Fibroblast of skin of left quadriceps (primary cell): Measurements from ENCODE around the gene TMEM41B.

Experiments used
- DNase-seq, 2 experiments: peaks; one replicate each; pipeline ENCODE4 v3.0.0-alpha.2; 2013; ENCODE audit warnings: low read depth in 2 of 2

The TMEM41B gene

DNA sequence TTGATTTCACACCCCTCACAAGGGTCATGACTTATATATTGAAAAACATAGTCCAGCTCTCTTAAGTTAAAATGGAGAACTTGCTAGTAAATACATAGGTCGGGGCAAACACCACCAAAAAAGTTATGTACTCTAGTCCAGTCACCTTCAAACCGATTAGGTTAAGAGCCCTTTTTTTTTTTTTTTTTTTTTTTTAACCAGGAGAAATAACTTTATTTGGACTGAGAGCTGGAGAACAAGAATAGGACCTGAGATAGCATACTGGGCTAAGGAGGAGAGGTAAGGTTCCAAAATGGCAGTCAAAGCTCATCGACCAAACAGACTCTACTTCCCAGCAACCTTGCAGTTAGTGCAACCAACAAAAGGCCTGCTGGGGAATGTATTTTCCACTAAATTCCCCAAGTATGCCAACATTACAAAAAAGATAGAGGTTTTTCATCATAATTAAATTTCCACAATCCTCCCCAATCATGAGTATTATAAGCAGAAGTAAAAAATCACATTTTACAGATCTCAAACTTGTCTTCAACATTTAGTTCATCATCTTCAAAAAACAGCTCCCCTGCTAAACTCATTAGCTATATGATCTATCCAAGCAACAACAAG lies 3.8 kb downstream of the TMEM41B start:
- DNase-seq: no peak

DNA sequence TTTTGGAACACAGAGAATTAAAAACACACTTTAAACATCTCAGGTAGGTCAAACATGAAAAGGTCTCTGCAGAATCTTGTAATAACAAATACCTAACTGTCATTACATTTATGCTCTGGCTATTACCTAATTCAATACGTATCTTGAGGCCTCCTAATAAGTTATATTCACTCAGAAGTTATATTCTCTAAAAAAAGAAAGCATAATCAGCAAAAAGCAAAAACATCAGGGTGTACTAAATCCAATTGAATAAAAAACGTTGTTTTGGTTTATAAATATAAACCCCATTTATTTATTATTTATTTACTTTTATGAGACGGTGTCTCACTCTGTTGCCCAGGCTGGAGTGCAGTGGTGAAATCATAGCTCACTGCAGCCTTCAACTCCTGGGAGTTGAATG lies 10.2 kb downstream of the TMEM41B start:
- no peak for DNase-seq

DNA sequence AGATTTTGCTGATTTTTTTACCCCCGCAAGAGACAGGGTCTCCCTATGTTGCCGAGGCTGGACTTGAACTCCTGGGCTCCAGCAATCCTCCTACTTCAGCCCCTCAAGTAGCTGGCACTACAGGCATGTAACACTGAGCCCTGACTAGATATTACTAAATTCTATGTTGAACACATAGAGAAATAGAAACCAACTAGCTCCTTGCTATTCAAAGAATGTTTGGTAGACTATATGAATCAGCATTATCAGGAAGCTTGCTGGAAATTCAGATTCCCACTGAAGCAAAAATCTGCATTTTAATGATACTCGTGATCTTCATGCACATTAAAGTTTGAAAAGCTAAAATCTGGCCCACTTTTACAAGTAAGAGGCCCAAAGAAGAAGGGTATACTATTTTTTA lies 11.9 kb downstream of the TMEM41B start:
- DNase-seq: no peak

DNA sequence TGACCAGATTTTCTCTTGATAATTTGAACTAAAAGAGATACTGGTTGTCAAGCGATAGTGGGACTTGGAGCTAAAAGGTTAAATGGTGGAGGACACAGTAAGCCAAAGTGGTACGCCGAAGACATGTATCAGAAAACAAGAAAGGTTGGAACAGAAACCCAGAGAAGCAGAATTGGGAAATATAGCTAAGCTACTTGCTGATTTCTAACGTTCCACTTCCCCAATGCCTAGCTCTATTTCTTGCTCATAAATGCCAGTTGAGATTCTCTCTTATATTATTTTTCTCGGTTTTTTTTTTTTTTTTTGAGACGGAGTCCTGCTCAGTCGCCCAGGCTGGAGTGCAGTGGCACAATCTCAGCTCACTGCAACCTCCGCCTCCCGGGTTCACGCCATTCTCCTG lies 12.7 kb downstream of the TMEM41B start:
- no peak for DNase-seq

DNA sequence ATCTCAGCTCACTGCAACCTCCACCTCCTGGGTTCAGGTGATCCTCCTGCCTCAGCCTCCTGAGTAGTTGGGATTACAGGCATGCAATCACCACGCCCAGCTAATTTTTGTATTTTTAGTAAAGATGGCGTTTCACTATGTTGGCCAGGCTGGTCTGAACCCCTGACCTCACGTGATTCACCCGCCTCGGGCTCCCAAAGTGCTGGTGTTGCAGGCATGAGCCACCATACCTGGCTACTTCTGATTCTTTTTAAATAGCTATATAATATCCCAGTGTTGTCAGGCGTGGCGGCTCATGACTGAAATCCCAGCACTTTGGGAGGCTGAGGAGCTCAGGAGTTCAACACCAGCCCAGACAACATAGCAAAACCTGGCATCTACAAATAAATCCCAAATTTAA lies 20.7 kb downstream of the TMEM41B start:
- no peak for DNase-seq

DNA sequence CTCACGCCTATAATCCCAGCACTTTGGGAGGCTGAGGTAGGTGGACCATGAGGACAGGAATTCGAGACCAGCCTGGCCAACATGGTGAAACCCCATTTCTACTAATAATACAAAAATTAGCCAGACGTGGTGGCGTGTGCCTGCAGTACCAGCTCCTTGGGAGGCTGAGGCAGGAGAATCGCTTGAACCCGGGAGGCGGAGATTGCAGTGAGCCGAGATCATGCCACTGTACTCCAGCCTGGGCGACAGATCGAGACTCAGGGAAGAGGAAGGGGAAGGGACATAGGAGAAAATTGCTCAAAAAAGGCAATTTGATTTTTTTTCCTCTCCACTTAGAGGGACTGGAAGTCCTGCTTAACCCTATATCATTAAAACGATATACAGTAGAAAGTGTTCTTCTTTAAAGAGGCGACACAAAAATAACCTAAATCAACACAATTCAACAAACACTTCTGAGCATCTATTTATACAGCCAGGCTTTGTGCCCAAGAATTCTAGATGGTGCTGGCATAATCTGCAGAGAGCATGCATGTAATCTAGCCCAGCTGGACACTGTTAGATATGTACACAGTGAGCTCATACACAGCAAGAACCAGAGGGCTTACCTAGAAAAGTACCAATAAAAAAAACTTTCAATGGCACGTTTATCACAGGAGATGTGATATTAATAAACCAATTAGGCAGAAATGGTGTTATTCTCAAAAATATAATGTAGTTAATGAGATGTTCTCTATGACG lies 28.4 kb downstream of the TMEM41B start:
- no peak for DNase-seq

DNA sequence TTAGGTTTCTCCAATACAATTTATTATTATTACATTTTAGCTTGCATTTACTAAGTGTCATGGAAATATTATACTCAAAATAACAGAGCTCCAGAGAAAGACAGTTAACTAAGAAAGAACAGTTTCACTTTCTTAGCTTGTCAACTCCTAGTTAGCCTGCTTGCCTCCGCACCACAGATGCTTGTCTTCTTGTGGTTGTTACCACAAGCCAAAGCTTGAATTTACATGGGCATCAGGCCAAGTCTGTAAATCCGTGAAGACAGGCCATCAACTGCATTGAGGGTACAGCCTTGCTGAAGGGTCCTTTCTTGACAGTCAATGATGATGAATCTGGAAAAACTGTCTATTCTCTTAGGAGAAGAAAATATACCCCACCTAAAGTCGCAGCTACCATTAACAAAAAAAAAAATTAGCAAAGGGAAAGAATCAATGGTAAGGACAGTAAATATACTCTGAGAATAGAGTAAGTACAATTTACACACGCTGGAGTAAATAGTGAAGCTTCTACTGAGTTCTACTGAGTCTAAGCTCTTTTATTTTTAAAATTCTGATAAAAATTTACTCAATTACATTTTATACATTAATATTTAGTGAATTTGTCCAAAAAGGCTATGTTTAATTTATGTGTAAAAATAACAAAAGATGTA lies 33.6 kb downstream of the TMEM41B start:
- peak; percentile 57 to 59 for DNase-seq

DNA sequence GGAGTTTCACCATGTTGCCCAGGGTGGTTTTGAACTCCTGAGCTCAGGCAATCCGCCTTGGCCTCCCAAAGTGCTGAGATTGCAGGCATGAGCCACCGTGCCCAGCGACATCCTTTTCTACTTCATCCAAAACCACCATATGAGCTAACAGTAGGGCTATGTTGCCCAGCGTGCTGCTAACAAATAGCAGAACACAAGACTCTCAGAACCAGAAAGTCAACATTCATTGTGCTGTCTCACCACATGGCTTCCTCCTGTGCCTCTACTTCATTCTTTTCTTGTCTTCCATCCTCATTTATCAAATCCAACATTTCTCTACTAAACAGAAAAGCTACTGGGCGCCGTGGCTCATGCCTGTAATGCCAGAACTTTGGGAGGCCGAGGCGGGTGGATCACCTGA lies 37.2 kb downstream of the TMEM41B start:
- no peak for DNase-seq

DNA sequence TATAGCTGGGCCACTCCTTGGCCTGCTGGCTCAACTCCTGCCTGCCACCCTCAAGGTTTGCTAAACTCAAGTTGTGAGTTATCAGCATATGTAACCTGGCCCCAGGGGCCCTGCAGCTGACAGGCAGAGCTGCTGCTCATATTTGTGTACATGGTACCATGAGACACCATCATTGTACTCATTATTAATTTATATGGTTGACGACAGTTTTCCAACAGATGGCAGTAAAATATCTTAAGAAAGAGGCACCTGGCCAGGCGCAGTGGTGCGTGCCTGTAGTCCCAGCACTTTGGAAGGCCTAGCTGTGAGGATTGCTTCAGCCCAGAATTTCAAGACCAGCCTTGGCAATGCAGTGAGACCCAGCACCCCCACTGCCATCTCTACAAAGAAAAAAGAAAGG lies 37.8 kb downstream of the TMEM41B start:
- DNase-seq: no peak

DNA sequence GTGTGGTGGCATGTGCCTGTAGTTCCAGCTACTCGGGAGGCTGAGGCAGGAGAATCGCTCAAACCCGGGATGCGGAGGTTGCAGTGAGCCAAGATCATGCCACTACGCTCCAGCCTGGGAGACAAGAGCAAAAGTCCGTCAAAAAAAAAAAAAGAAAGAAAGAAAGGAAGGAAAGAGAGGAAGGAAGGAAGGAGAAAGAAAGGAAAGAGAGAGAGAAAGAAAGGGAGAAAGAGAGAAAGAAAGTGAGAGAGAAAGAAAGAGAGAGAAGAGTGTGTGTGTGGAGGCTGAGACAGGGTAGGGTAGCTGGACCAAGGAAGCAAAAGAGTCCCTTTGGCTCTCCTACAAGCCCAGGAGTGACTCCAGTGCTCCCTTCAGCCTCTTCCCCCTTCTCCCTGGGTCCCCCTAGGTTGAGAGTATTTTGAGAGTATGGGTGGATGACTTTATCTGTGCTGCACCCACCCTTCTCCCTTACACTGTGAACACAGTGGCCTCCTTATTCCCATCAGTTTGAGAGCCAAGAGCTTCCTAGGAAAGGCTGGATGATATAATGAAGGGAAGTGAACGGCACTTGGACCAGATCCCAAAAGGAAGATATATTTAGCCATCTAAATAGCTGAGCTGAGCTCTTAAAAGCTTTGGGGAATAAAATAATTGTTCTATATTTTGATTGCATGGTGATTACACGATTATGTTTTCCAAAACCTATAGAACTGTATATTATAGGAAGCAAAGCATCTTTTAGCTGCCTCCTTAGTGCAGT lies 39.7 kb downstream of the TMEM41B start:
- DNase-seq: no peak

DNA sequence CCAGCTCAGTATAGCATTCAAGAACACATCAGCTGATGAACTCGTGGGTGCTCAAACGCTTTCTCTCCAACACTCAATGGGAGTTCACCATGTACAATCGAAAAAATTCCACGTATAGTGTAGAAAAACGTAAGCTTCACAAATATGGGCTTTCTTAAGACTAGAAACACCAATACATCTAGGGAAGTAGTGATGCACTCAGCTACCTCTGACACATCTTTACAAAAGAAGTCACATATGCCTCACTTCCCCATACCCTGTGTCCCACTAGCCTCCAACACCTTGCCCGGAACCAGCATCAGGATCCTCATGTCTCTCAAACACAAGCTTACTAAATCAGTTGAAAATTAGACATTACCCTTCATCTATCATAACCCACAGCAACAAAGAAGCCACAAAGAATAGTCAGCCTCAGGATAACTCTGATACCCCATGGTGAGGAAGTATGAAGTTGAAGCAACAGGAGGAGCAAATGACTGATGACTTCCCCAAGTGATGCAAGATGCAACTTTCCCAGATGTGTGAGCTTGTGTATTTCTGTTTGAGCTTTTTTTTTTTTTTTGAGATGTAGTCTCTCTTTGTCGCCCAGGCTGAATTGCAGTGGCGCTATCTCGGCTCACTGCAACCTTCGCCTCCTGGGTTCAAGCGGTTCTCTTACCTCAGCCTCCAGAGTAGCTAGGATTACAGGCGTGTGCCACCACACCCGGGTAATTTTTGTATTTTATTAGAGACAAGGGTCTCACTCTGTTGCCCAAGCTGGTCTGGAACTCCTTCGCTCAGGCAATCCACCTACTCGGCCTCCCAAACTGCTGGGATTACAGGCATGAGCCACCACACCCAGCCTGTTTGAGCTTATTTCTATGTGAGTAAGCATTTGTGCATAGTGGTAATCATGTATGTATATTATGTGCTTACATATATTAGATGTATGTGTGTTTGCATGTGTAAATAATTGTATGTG lies 40.7 kb downstream of the TMEM41B start:
- peak; percentile 72 for DNase-seq

DNA sequence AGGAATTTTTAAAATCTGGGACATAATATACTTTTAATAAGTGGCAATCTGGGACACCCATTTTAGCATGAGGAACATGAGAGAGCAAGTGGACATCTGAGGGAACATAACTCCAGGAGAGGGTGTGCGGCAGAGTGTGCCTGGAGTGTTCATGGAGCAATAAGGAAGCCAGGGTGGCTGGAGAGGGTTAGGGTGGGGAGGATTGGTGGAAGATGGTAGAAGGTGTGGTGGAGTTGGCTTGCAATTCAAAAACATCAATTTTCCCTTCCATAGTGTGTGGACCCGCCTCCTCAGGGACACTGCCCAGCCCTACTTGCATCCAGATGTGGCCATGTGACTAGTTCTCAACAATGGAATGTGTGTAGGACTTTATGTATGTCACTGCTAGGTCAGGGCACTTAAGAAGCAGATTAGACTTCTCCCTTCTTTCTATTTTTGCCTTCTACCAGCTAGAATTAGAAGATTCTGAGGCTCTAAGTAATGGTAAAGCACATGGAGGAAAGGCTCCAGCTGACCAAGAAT lies 44.8 kb downstream of the TMEM41B start:
- no peak for DNase-seq

DNA sequence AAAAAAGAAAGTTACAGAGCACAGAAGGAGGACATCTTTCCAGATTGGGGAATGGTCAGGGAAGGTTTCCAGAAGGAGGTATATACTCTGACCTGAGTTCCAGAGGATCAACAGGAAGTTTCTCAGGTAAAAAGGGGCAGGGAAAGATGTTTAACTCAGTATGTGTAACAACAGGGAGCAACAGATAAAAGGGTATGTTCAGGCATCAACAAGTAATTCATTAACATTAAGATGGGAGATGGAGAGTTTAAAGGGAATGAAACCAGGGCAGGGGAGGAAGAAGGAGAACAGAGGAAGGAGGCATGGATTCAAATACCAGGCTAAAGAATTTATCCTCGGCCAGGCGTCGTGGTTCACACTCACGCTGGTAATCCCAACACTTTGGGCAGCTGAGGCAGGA lies 46.7 kb downstream of the TMEM41B start:
- DNase-seq: no peak

DNA sequence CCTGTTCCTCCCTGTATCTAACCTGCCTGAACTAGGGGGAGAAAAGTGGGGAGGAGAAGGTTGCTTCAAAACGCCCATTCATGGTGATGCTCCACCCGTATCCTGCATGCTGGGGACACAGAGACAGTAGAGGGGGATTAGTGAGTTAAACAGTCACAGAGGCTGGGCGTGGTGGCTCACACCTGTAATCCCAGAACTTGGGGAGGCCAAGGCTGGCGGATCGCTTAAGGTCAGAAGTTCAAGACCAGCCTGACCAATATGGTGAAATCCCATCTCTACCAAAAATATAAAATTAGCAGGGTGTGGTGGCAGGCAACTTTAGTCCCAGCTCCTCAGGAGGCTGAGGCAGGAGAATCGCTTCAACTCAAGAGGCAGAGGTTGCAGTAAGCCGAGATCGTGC lies 47.5 kb downstream of the TMEM41B start:
- DNase-seq: no peak

DNA sequence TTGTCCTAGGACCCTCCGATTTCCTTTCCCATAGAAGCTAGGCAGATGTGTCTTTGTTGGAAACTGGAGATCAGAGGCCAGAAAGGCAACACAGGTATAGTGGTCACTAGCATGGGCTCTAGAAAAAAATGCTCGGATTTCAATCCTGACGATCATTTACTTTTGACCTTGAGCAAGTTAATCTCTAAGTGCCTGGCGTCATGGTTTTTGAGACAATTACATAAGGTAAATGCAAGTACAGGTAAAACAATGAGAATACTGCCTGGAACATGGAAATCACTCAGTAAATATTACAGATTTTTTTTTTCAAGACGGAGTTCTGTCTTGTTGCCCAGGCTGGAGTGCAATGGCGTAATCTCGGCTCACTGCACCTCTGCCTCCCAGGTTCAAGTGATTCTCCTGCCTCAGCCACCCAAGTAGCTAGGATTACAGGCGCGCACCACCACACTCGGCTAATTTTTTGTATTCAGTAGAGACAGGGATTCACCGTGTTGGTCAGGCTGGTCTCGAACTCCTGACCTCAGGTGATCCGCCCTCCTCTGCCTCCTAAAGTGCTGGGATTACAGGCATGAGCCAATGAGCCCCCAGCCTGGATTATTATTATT lies 48.2 kb downstream of the TMEM41B start:
- DNase-seq: no peak

DNA sequence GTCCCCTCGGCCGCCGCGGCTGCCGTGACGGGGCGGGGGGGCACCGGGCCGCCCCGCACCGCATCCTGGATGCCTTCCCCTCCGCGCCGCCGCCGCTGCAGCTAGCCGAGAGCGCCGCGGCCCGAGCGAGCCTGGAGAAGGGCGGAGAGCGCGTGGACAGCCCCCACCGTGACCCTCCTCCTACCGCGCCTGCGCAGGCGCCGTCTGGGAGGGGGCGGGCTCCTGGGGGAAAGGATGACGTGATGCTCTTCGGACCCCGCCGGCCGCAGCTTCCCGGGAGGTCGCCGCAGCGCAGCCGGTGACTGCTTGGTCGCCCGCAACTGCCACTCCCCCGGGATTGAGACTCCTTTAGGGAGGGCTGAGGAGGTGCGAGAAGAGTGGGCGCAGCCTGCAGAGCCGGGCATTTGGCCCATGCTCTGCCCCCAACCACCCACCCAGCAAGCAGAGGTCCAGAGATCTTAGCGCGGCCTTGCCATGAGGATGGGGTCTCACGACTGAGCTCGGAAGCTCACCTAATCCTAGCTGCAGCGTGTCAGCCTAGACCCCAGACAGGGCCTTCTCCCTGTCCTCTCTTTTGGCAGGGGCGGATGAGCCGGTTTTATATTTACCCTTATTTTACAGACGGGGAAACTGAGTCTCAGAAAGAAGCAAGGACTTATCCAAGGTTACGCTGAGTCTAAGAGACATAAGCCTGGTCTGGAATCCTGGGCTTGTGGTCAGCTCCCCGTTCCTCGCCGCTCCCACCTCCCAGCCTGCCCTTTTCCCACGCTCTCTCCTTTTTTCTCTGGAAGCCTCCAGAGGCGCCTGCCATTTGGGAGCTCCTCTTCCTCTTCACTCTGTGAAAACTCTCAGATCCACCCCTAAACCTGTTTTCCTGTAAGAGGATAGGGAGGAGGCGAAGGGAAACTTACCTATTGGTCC lies 48.9 kb downstream of the TMEM41B start, which contains the start of gene DENND5A:
TSS of gene DENND5A (minus strand) at position 140 of the 921 bp plus-strand sequence. CDS start 281 bp downstream, outside the sequence.
- peak; percentile 64 to 70 for DNase-seq

DNA sequence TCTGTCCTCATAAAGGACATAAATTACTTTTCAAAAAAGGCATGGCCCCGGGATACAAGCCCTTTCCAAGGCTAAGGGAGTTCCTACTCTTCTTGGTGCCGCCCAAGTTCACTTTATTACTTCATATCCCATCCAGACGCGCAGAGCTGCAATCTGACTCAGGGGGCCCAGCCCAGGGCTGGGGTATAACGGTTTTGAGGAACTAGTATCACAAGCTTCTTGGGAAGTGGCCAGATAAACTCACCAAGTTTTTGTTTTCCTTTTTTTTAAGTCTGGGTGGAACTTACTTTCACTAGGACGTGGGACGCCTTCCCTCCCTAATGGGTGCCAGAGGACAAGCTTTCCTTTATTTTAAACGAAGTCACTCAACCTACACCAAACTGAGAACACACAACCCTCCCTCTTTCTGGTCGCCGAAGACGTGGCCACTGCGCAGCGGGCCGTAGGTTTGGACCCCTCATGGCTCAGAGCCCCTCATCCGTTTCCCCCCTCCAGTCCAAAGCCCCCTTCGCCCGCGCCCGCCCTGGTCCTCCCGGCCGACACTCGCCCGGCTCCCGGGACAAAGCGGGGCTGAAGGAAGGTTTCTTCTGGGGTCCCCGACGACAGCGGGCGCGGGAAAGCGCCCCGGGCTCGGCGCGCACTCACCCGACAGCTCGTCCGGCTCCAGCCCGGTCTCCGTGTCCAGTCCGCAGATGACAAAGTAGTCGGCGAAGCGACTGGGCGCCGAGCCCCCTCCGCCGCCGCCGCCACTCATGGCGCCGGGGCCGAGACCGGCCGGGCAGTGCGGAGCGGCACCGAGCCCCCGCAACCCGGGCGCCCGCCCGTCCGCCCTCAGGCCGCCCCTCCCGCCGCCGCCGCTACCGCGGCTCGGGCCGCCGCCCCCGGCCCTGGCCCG lies 49.8 kb downstream of the TMEM41B start:
- peak; percentile 64 to 68 for DNase-seq

DNA sequence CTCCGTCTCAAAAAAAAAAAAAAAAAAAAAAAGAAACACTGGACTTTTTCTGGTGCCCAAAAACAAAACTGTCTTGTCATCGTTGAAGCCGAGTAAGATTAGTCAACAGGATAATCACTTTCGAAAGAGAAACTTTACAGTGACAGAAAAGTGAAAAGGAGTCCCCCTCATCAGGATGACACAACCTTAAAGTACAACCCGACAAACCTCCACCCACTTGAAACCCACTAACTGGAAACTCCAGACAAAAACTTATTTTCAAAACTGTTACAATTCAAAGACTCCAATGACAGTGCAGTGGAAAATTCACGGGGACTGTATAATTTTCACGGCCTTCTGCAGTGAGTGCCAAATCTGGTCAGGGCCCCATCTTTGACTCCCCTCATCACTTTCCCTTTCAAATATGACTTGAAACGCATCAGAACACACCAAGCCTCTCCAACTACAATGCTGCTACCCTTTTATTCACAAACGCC lies 50.5 kb downstream of the TMEM41B start:
- DNase-seq: no peak
